Stimulated activated naive CD8-positive, alpha-beta T cell treated with anti-CD3 and anti-CD28 coated beads, Interleukin-15, amount 100 ng/mL, for 72 hours (primary cell): ENCODE data around the gene CCL20.

Experiments used
- ATAC-seq: fragments of 150-1000 bp; cut with Tn5 transposase; 2 replicates; pipeline ENCODE4 v1.10.0; 2021; ENCODE audit warnings: mild to moderate bottlenecking, moderate library complexity
- DNase-seq, 2 donors: peaks; one replicate each; pipeline ENCODE4 v3.0.0; 2021 to 2022
- H3K27ac Mint-ChIP-seq, 2 donors: one replicate each; pipeline ENCODE4 v1.8.0; 2022; ENCODE audit warnings: mild to moderate bottlenecking in 2 of 2, mixed read lengths in 2 of 2, moderate library complexity in 2 of 2
- H3K27me3 Mint-ChIP-seq: one replicate; pipeline ENCODE4 v1.8.0; 2022; ENCODE audit warnings: mixed read lengths
- H3K4me1 Mint-ChIP-seq: one replicate; pipeline ENCODE4 v1.8.0; 2022; ENCODE audit warnings: mild to moderate bottlenecking, mixed read lengths
- H3K4me3 Mint-ChIP-seq, 2 donors: one replicate each; pipeline ENCODE4 v1.8.0; 2022; ENCODE audit warnings: mild to moderate bottlenecking in 2 of 2, mixed read lengths in 2 of 2, moderate library complexity in 1 of 2
- H3K9me3 Mint-ChIP-seq, 2 donors: one replicate each; pipeline ENCODE4 v1.8.0; 2022; ENCODE audit warnings: mixed read lengths in 2 of 2

Gene CCL20

GRCh38 chr2:227846831-227847230 is 33.2 kb downstream of the CCL20 start:
- no peak for ATAC-seq
- H3K4me3 Mint-ChIP-seq, result no peak overlapping the region

GRCh38 chr2:227848146-227848545 is 34.5 kb downstream of the CCL20 start:
- H3K27ac Mint-ChIP-seq, result no peak overlapping the region
- DNase-seq (no peak), ATAC-seq (no peak)
- no peaks in the 10 kb centered on the region for H3K9me3 Mint-ChIP-seq
- H3K27me3 Mint-ChIP-seq, result peaks cover 19% of the 10 kb centered on the region
- no peak overlapping the region for H3K4me3 Mint-ChIP-seq
- H3K4me1 Mint-ChIP-seq, result no peaks in the 10 kb centered on the region

More at GRCh38 chr2:227846831-227847230, 33.2 kb downstream of the CCL20 start:
- DNase-seq, result no peak
- Mint-ChIP-seq H3K27me3 (peaks cover 9% of the 10 kb centered on the region), H3K9me3 (no peaks in the 10 kb centered on the region), H3K27ac (peak overlapping the region in 1 of 2 donors; percentile 61), H3K4me1 (no peaks in the 10 kb centered on the region)

- H3K4me3 Mint-ChIP-seq, result no peak overlapping the region
- H3K27ac Mint-ChIP-seq, result no peak overlapping the region
- no peaks in the 10 kb centered on the region for H3K4me1 Mint-ChIP-seq
- DNase-seq, result no peak
- no peaks in the 10 kb centered on the region for H3K9me3 Mint-ChIP-seq
- ATAC-seq, result no peak
- peaks cover 23% of the 10 kb centered on the region for H3K27me3 Mint-ChIP-seq
These were observed 34.9 kb downstream of the CCL20 start for GRCh38 chr2:227848586-227848985.

GRCh38 chr2:227849906-227850305 is 36.3 kb downstream of the CCL20 start:
- Mint-ChIP-seq H3K9me3 (no peaks in the 10 kb centered on the region), H3K4me3 (no peak overlapping the region), H3K27ac (no peak overlapping the region), H3K27me3 (peaks cover 34% of the 10 kb centered on the region), H3K4me1 (no peaks in the 10 kb centered on the region)
- no peak for ATAC-seq
- no peak for DNase-seq

GRCh38 chr2:227853204-227853629 is 39.6 kb downstream of the CCL20 start:
- Mint-ChIP-seq H3K4me3 (no peak overlapping the region), H3K27me3 (peaks cover 43% of the 10 kb centered on the region), H3K9me3 (no peaks in the 10 kb centered on the region), H3K27ac (no peak overlapping the region), H3K4me1 (no peaks in the 10 kb centered on the region)
- no peak for ATAC-seq
- DNase-seq, result no peak

GRCh38 chr2:227853765-227854271 is 40.2 kb downstream of the CCL20 start:
- ATAC-seq, result no peak
- Mint-ChIP-seq H3K27me3 (peaks cover 43% of the 10 kb centered on the region), H3K27ac (no peak overlapping the region), H3K4me1 (no peaks in the 10 kb centered on the region), H3K4me3 (no peak overlapping the region), H3K9me3 (no peaks in the 10 kb centered on the region)
- DNase-seq, result no peak

- DNase-seq (no peak), ATAC-seq (no peak)
- no peaks in the 10 kb centered on the region for H3K9me3 Mint-ChIP-seq
- H3K4me1 Mint-ChIP-seq, result peaks cover 3% of the 10 kb centered on the region
- H3K27me3 Mint-ChIP-seq, result peaks cover 34% of the 10 kb centered on the region
- no peak overlapping the region for H3K4me3 Mint-ChIP-seq
- H3K27ac Mint-ChIP-seq, result no peak overlapping the region
These were observed 41.8 kb downstream of the CCL20 start for GRCh38 chr2:227855440-227855839.

GRCh38 chr2:227856697-227857096 is 43.1 kb downstream of the CCL20 start:
- no peak for ATAC-seq

GRCh38 chr2:227860221-227860641 is 46.6 kb downstream of the CCL20 start:
- Mint-ChIP-seq H3K4me1 (peaks cover 10% of the 10 kb centered on the region), H3K4me3 (no peak overlapping the region), H3K27me3 (peaks cover 6% of the 10 kb centered on the region), H3K9me3 (no peaks in the 10 kb centered on the region), H3K27ac (no peak overlapping the region)
- DNase-seq (no peak), ATAC-seq (no peak)

More at GRCh38 chr2:227856697-227857096, 43.1 kb downstream of the CCL20 start:
- no peaks in the 10 kb centered on the region for H3K9me3 Mint-ChIP-seq
- H3K27ac Mint-ChIP-seq, result no peak overlapping the region
- no peak overlapping the region for H3K4me3 Mint-ChIP-seq
- no peak for DNase-seq
- peaks cover 34% of the 10 kb centered on the region for H3K27me3 Mint-ChIP-seq
- H3K4me1 Mint-ChIP-seq, result peaks cover 10% of the 10 kb centered on the region

- Mint-ChIP-seq H3K27me3 (peaks cover 6% of the 10 kb centered on the region), H3K9me3 (no peaks in the 10 kb centered on the region), H3K27ac (no peak overlapping the region), H3K4me1 (peaks cover 10% of the 10 kb centered on the region), H3K4me3 (no peak overlapping the region)
- no peak for DNase-seq
- ATAC-seq, result no peak
These were observed 47.4 kb downstream of the CCL20 start for GRCh38 chr2:227861011-227861410.

- Mint-ChIP-seq H3K27ac (no peak overlapping the region), H3K4me1 (peaks cover 10% of the 10 kb centered on the region), H3K9me3 (no peaks in the 10 kb centered on the region), H3K27me3 (peaks cover 19% of the 10 kb centered on the region), H3K4me3 (no peak overlapping the region)
- DNase-seq (peak in 1 of 2 donors; percentile 21), ATAC-seq (no peak)
These were observed 48.6 kb downstream of the CCL20 start for GRCh38 chr2:227862227-227862740.

GRCh38 chr2:227862741-227863588 is 49.3 kb downstream of the CCL20 start:
- Mint-ChIP-seq H3K9me3 (no peaks in the 10 kb centered on the region), H3K27me3 (peaks cover 19% of the 10 kb centered on the region), H3K27ac (no peak overlapping the region), H3K4me3 (no peak overlapping the region), H3K4me1 (peaks cover 10% of the 10 kb centered on the region)
- ATAC-seq (no peak), DNase-seq (no peak)

GRCh38 chr2:227864161-227864756 is 50.6 kb downstream of the CCL20 start:
- H3K4me1 Mint-ChIP-seq, result peaks cover 10% of the 10 kb centered on the region
- DNase-seq, result no peak
- no peaks in the 10 kb centered on the region for H3K9me3 Mint-ChIP-seq
- no peak overlapping the region for H3K27ac Mint-ChIP-seq
- H3K27me3 Mint-ChIP-seq, result peaks cover 21% of the 10 kb centered on the region
- no peak for ATAC-seq
- H3K4me3 Mint-ChIP-seq, result no peak overlapping the region

- Mint-ChIP-seq H3K27me3 (peaks cover 29% of the 10 kb centered on the region), H3K4me3 (no peak overlapping the region), H3K9me3 (no peaks in the 10 kb centered on the region), H3K27ac (no peak overlapping the region), H3K4me1 (peaks cover 8% of the 10 kb centered on the region)
- no peak for DNase-seq
- ATAC-seq, result no peak
These were observed 51.6 kb downstream of the CCL20 start for GRCh38 chr2:227865291-227865690.
